ENCODE results near the gene COL1A1.

Gene COL1A1

GRCh38 chr17:50180620-50181019 is 20.8 kb downstream of the COL1A1 start:
- ChIA-PET CTCF (interaction anchor here (0.6 to 2.8 kb wide), 2 partner anchors 11 to 93 kb away, joined by 3 to 18 read pairs; partner anchors contain the start of gene TMEM92), POLR2A (interaction anchor here (0.7 to 44.9 kb wide), 8 partner anchors 14 to 117 kb away, joined by 3 to 2316 read pairs (median 14); partner anchors contain the start of genes COL1A1 and TMEM92)
- TF ChIP-seq, protein P1, sequence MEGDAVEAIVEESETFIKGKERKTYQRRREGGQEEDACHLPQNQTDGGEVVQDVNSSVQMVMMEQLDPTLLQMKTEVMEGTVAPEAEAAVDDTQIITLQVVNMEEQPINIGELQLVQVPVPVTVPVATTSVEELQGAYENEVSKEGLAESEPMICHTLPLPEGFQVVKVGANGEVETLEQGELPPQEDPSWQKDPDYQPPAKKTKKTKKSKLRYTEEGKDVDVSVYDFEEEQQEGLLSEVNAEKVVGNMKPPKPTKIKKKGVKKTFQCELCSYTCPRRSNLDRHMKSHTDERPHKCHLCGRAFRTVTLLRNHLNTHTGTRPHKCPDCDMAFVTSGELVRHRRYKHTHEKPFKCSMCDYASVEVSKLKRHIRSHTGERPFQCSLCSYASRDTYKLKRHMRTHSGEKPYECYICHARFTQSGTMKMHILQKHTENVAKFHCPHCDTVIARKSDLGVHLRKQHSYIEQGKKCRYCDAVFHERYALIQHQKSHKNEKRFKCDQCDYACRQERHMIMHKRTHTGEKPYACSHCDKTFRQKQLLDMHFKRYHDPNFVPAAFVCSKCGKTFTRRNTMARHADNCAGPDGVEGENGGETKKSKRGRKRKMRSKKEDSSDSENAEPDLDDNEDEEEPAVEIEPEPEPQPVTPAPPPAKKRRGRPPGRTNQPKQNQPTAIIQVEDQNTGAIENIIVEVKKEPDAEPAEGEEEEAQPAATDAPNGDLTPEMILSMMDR (IDR thresholded peaks at IDR 0.05; ENCODE audit: insufficient read depth, low read length, missing control alignments): no peak
- no peak overlapping the region for H3K4me3 ChIP-seq (ENCODE audit: low read depth, low read length)
- DNase-seq (ENCODE audit: low read depth, low spot score): no peak

GRCh38 chr17:50180111-50180510 is 21.3 kb downstream of the COL1A1 start:
- ChIA-PET POLR2A (interaction anchor here (3.1 to 44.9 kb wide), 4 partner anchors 14 to 110 kb away, joined by 20 to 2316 read pairs (median 781); partner anchors contain the start of genes COL1A1 and TMEM92), CTCF (no interaction called here)
- DNase-seq (ENCODE audit: low read depth, low spot score): no peak
- TF ChIP-seq, protein P1 (IDR thresholded peaks at IDR 0.05; ENCODE audit: insufficient read depth, low read length, missing control alignments): no peak
- no peak overlapping the region for H3K4me3 ChIP-seq (ENCODE audit: low read depth, low read length)

GRCh38 chr17:50177983-50178834 is 23.2 kb downstream of the COL1A1 start:
- no peak overlapping the region for H3K4me3 ChIP-seq (ENCODE audit: low read depth, low read length)
- DNase-seq (ENCODE audit: low read depth, low spot score): no peak
- POLR2A ChIA-PET: interaction anchor here (1.1 to 44.9 kb wide), 8 partner anchors 9 to 114 kb away, joined by 3 to 2316 read pairs (median 38); partner anchors contain the start of genes COL1A1 and TMEM92
- CTCF ChIA-PET: interaction anchor here (0.7 to 15.2 kb wide), 13 partner anchors 9 to 114 kb away, joined by 3 to 410 read pairs (median 5); partner anchors contain the start of genes COL1A1 and TMEM92
- TF ChIP-seq, protein P1 (IDR thresholded peaks at IDR 0.05; ENCODE audit: insufficient read depth, low read length, missing control alignments): peak; percentile 71

GRCh38 chr17:50177476-50177875 is 24.0 kb downstream of the COL1A1 start:
- CTCF ChIA-PET: interaction anchor here (0.7 to 15.2 kb wide), 10 partner anchors 8 to 115 kb away, joined by 3 to 410 read pairs (median 6); partner anchors contain the start of genes COL1A1 and TMEM92
- POLR2A ChIA-PET: interaction anchor here (1.2 to 44.9 kb wide), 7 partner anchors 8 to 111 kb away, joined by 3 to 2316 read pairs (median 43); partner anchors contain the start of genes COL1A1 and TMEM92
- H3K4me3 ChIP-seq (ENCODE audit: low read depth, low read length): no peak overlapping the region

DNA sequence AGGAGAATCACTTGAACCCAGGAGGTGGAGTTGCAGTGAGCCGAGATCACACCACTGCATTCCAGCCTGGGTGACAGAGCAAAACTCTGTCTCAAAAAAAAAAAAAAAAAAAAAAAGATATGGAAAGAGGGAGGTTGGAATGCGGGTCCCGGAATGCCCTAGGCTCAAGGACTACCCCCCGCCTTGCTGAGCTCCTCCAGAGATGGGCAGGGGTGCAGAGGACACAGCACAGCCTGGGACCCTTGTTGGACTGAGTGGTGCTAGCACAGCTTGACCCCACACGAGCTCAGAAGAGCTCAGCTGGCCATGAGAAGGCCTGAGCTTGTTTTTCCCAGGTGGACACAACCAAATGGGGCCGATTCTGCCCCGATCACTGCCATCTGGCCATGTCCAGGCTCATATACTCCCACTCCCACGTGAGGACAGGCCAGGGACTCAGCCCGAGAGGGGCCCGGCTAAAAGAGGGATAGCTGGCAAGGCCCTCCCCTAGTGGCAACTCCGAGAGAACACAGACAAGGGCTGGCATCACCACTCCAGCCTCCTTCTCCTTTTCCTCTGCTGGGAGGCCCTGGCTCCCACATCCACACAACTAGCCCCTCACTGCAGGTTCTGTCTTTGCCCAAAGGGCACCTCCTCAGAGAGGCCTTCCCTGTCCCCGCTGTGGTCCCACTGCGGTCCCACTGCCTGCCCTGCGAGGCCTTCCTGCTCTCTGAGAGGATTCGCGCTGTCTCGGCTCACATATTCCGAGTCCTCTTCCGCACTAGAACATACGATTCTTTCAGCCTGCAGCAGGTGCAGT is 24.7 kb downstream of the COL1A1 start:
- no peak overlapping the region for H3K4me3 ChIP-seq (ENCODE audit: low read depth, low read length)
- POLR2A ChIA-PET: interaction anchor here (0.5 to 44.9 kb wide), 7 partner anchors 11 to 112 kb away, joined by 3 to 2316 read pairs (median 43); partner anchors contain the start of genes COL1A1, SGCA and TMEM92
- TF ChIP-seq, protein P1 (IDR thresholded peaks at IDR 0.05; ENCODE audit: insufficient read depth, low read length, missing control alignments): no peak
- DNase-seq (ENCODE audit: low read depth, low spot score): no peak
- CTCF ChIA-PET: interaction anchor here (0.7 to 15.2 kb wide), 10 partner anchors 7 to 118 kb away, joined by 3 to 455 read pairs (median 6); partner anchors contain the start of gene TMEM92

More at GRCh38 chr17:50177476-50177875, 24.0 kb downstream of the COL1A1 start:
- TF ChIP-seq, protein P1 (IDR thresholded peaks at IDR 0.05; ENCODE audit: insufficient read depth, low read length, missing control alignments): no peak
- no peak for DNase-seq (ENCODE audit: low read depth, low spot score)
